ENCODE data around the gene KRT80.

The KRT80 gene

GRCh38 chr12:52151153-52151836 lies 40.5 kb downstream of the KRT80 start:
- DNase-seq, result no peak

- no peak for DNase-seq
Observed at GRCh38 chr12:52149651-52150241, 42.1 kb downstream of the KRT80 start.

- DNase-seq, result no peak
Observed at GRCh38 chr12:52149182-52149641, 42.6 kb downstream of the KRT80 start.

- DNase-seq, result no peak
Observed at GRCh38 chr12:52148464-52149181, 43.2 kb downstream of the KRT80 start.

GRCh38 chr12:52147964-52148463 lies 43.8 kb downstream of the KRT80 start:
- DNase-seq, result no peak

- DNase-seq, result no peak
Observed at GRCh38 chr12:52147367-52147963, 44.3 kb downstream of the KRT80 start.

GRCh38 chr12:52146822-52147366 lies 44.9 kb downstream of the KRT80 start:
- no peak for DNase-seq

GRCh38 chr12:52146089-52146821 lies 45.6 kb downstream of the KRT80 start:
- no peak for DNase-seq

- no peak for DNase-seq
Observed at GRCh38 chr12:52145228-52146088, 46.4 kb downstream of the KRT80 start.

- DNase-seq, result no peak
Observed at GRCh38 chr12:52144512-52145227, 47.1 kb downstream of the KRT80 start.

- no peak for DNase-seq
Observed at GRCh38 chr12:52142431-52142830, 49.4 kb downstream of the KRT80 start.

GRCh38 chr12:52141875-52142274 lies 49.9 kb downstream of the KRT80 start:
- DNase-seq, result no peak

- DNase-seq, result no peak
Observed at GRCh38 chr12:52141306-52141705, 50.5 kb downstream of the KRT80 start.

- DNase-seq, result no peak
Observed at GRCh38 chr12:52139579-52140062, 52.2 kb downstream of the KRT80 start.

- DNase-seq, result no peak
Observed at GRCh38 chr12:52139147-52139546, 52.7 kb downstream of the KRT80 start.

GRCh38 chr12:52137746-52138145 lies 54.1 kb downstream of the KRT80 start:
- DNase-seq, result no peak

- DNase-seq, result no peak
Observed at GRCh38 chr12:52132754-52133161, 59.1 kb downstream of the KRT80 start.

GRCh38 chr12:52130711-52131110 lies 61.1 kb downstream of the KRT80 start:
- no peak for DNase-seq

- DNase-seq, result no peak
Observed at GRCh38 chr12:52127683-52128450, 63.9 kb downstream of the KRT80 start.

Measured in SIG-M5 (cell line).